ENCODE results near the gene GNAT3. TPM values are rescaled to one million over a fixed set of nuclear protein-coding genes. Genes with fewer than 3 reads are reported as not detected.
A peak's percentile ranks its signal among the peaks of the same experiment; 100 is the strongest.

Gene GNAT3
- total RNA-seq, 1 experiment from 2014 or later, result not detected

GRCh38 chr7:80444811-80445210, 67.1 kb downstream of the GNAT3 start:
- no peak for DNase-seq (ENCODE audit: low read depth, low spot score)
- Histone ChIP-seq H3K9ac (ENCODE audit: low read length) (no peak overlapping the region), H3K79me2 (ENCODE audit: insufficient read depth, low read length) (no peaks in the 10 kb centered on the region), H3K9me3 (ENCODE audit: control insufficient read depth in 1 of 2, insufficient read depth in 1 of 2, low read depth in 1 of 2, low read length in 2 of 2) (no peaks in the 10 kb centered on the region), H3K4me2 (ENCODE audit: low read length) (no peak overlapping the region), H3K9me2 (ENCODE audit: insufficient read depth) (no peaks in the 10 kb centered on the region), H3K27me3 (ENCODE audit: insufficient read depth, low read length) (no peaks in the 10 kb centered on the region), H3K27ac (ENCODE audit: low read depth, low read length) (no peak overlapping the region), H3K36me3 (ENCODE audit: control insufficient read depth in 1 of 2, insufficient read depth in 2 of 2, low read length in 2 of 2) (no peaks in the 10 kb centered on the region), H3K4me3 (replicated peaks in 1 of 2; ENCODE audit: low read depth in 1 of 2, low read length in 2 of 2) (no peak overlapping the region), H3K4me1 (ENCODE audit: control insufficient read depth in 1 of 2, insufficient read depth in 2 of 2, low read length in 2 of 2) (peaks cover 4 to 12% of the 10 kb centered on the region in 2 experiments; a peak in 3 of 4 replicates), H2AFZ (ENCODE audit: low read depth, low read length, poor library complexity, severe bottlenecking) (peak overlapping the region; percentile 46), H4K20me1 (ENCODE audit: insufficient read depth) (no peaks in the 10 kb centered on the region)
- ChIA-PET POLR2A (no interaction called here), CTCF (interaction anchor here (1.4 kb wide), 1 partner anchor 17 kb away, joined by 6 read pairs; no protein-coding TSS in a partner anchor), RAD21 (ENCODE audit: low non-redundant PET in 1 of 2, low total read pairs in 2 of 2, uncharacterized antibody in 2 of 2, unreplicated experiment in 2 of 2) (no interaction called here)
- no peak for TF ChIP-seq FOSL1 (IDR thresholded peaks at IDR 0.05; ENCODE audit: low read depth)
- intact Hi-C loops (cut with micrococcal nuclease), result no loop called here
- no peak for ATAC-seq
- BruUV-seq (replicated peaks), result no TSS peak

DNA sequence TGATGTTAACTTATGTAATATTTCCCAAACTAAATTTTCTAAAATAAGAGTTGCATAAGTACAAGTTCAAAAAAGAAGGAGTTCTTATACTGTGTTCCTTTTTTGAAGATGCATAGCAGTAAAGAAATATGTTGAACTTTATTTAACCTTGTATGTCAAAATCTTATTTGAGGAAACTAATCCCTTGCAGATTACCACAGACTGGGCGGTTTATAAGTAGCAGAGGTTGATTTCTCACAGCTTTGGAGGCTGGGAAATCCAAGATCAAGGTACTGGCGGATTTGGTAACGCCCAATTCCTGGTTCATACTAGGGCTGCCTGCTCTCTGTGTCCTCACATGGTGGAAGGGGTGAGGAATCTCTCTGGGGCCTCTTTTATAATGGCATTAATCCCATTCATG, 68.5 kb downstream of the GNAT3 start:
- H3K4me3 ChIP-seq (replicated peaks in 1 of 2; ENCODE audit: low read depth in 1 of 2, low read length in 2 of 2), result no peak overlapping the region
- no peak overlapping the region for H3K27ac ChIP-seq (ENCODE audit: low read depth, low read length)
- H3K9ac ChIP-seq (ENCODE audit: low read length), result no peak overlapping the region
- no TSS peak for BruUV-seq (replicated peaks)
- H2AFZ ChIP-seq (ENCODE audit: low read depth, low read length, poor library complexity, severe bottlenecking), result no peak overlapping the region
- CTCF ChIA-PET, result no interaction called here
- DNase-seq (ENCODE audit: low read depth, low spot score) (no peak), ATAC-seq (no peak)
- H3K9me2 ChIP-seq (ENCODE audit: insufficient read depth), result no peaks in the 10 kb centered on the region
- no peaks in the 10 kb centered on the region for H3K27me3 ChIP-seq (ENCODE audit: insufficient read depth, low read length)
- H4K20me1 ChIP-seq (ENCODE audit: insufficient read depth), result no peaks in the 10 kb centered on the region
- no peaks in the 10 kb centered on the region for H3K36me3 ChIP-seq (ENCODE audit: control insufficient read depth in 1 of 2, insufficient read depth in 2 of 2, low read length in 2 of 2)
- RAD21 ChIA-PET (ENCODE audit: low non-redundant PET in 1 of 2, low total read pairs in 2 of 2, uncharacterized antibody in 2 of 2, unreplicated experiment in 2 of 2), result no interaction called here
- POLR2A ChIA-PET, result no interaction called here
- H3K9me3 ChIP-seq (ENCODE audit: control insufficient read depth in 1 of 2, insufficient read depth in 1 of 2, low read depth in 1 of 2, low read length in 2 of 2), result no peaks in the 10 kb centered on the region
- H3K4me2 ChIP-seq (ENCODE audit: low read length), result no peak overlapping the region
- H3K4me1 ChIP-seq (ENCODE audit: control insufficient read depth in 1 of 2, insufficient read depth in 2 of 2, low read length in 2 of 2), result peaks cover 2 to 10% of the 10 kb centered on the region in 2 experiments; a peak in 2 of 4 replicates
- intact Hi-C loops (cut with micrococcal nuclease), result no loop called here
- H3K79me2 ChIP-seq (ENCODE audit: insufficient read depth, low read length), result no peaks in the 10 kb centered on the region
- no peak for TF ChIP-seq ZFX (IDR thresholded peaks at IDR 0.05)
- TF ChIP-seq CEBPB (IDR thresholded peaks at IDR 0.05; ENCODE audit: low read depth), result no peak
- no peak for TF ChIP-seq YY1 (IDR thresholded peaks at IDR 0.05; ENCODE audit: extremely low read depth, insufficient replicate concordance, low read depth, low read length)
- no peak for TF ChIP-seq SIN3A (IDR thresholded peaks at IDR 0.05; ENCODE audit: low read depth)
- no peak for TF ChIP-seq REST (IDR thresholded peaks at IDR 0.05; ENCODE audit: low read depth)
- TF ChIP-seq ZBTB33 (IDR thresholded peaks at IDR 0.05; ENCODE audit: extremely low read depth, insufficient replicate concordance, low read length), result no peak
- TF ChIP-seq SRF (IDR thresholded peaks at IDR 0.05; ENCODE audit: low read depth), result no peak
- TF ChIP-seq POLR2A (IDR thresholded peaks at IDR 0.05; ENCODE audit: borderline replicate concordance, extremely low read depth, insufficient read depth, insufficient read length), result no peak
- TF ChIP-seq, protein P1, sequence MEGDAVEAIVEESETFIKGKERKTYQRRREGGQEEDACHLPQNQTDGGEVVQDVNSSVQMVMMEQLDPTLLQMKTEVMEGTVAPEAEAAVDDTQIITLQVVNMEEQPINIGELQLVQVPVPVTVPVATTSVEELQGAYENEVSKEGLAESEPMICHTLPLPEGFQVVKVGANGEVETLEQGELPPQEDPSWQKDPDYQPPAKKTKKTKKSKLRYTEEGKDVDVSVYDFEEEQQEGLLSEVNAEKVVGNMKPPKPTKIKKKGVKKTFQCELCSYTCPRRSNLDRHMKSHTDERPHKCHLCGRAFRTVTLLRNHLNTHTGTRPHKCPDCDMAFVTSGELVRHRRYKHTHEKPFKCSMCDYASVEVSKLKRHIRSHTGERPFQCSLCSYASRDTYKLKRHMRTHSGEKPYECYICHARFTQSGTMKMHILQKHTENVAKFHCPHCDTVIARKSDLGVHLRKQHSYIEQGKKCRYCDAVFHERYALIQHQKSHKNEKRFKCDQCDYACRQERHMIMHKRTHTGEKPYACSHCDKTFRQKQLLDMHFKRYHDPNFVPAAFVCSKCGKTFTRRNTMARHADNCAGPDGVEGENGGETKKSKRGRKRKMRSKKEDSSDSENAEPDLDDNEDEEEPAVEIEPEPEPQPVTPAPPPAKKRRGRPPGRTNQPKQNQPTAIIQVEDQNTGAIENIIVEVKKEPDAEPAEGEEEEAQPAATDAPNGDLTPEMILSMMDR (IDR thresholded peaks at IDR 0.05 in 2 of 3, conservative IDR thresholded peaks at IDR 0.05 in 1 of 3; ENCODE audit: borderline replicate concordance in 1 of 3, insufficient read depth in 1 of 3, low read depth in 2 of 3, low read length in 2 of 3), result no peak
- no peak for TF ChIP-seq MAX (IDR thresholded peaks at IDR 0.05)
- TF ChIP-seq RAD21 (IDR thresholded peaks at IDR 0.05; ENCODE audit: low read depth), result no peak
- no peak for TF ChIP-seq JUND (IDR thresholded peaks at IDR 0.05)
- TF ChIP-seq ZNF274 (IDR thresholded peaks at IDR 0.05; ENCODE audit: low read depth, low read length), result no peak

All from HCT116 (cell line).